Right lobe of liver (tissue), 6 donors: ENCODE measurements around the gene CCDC50. TPM values are rescaled to one million over a fixed set of nuclear protein-coding genes. Genes with fewer than 3 reads are reported as not detected.
A peak's percentile ranks its signal among the peaks of the same experiment; 100 is the strongest.

ENCODE experiments used
- ATAC-seq, 4 donors: fragments of 200-7000 bp; cut with Tn5 transposase; one replicate each; pipeline ENCODE4 v1.9.1; 2020; ENCODE audit warnings: mild to moderate bottlenecking in 4 of 4, moderate library complexity in 4 of 4
- DNase-seq, 3 donors: peaks; one replicate each; pipeline ENCODE4 v3.0.0-alpha.2; 2020
- H3K27ac ChIP-seq, 3 donors: fragments of 200-600 bp; one replicate each; pipeline ENCODE4 v1.8.0; 2022
- H3K27me3 ChIP-seq, 2 donors: fragments of 200-600 bp; one replicate each; pipeline ENCODE4 v1.8.0; 2022
- H3K36me3 ChIP-seq, 4 donors: fragments of 200-600 bp; sonication (generic) in 1 of 4; one replicate each; pipeline versions ENCODE4 v1.5.1 to v1.8.0; 2017 to 2022; ENCODE audit warnings: control low read depth in 1 of 4
- H3K4me1 ChIP-seq, 4 donors: fragments of 200-600 bp; sonication (generic) in 1 of 4; one replicate each; pipeline versions ENCODE4 v1.5.1 to v1.8.0; 2017 to 2022; ENCODE audit warnings: control low read depth in 1 of 4
- H3K4me3 ChIP-seq, 3 donors: fragments of 200-600 bp; one replicate each; pipeline ENCODE4 v1.8.0; 2022
- H3K9me3 ChIP-seq, 4 donors: fragments of 200-600 bp; sonication (generic) in 1 of 4; one replicate each; pipeline versions ENCODE4 v1.5.1 to v1.8.0; 2017 to 2022; ENCODE audit warnings: control low read depth in 1 of 4
- POLR2A ChIP-seq: fragments of 450-650 bp; IDR thresholded peaks from one replicate; pipeline ENCODE4 v1.6.1; 2017; ENCODE audit warnings: antibody characterized with exemption, mild to moderate bottlenecking
- WGBS: methylation state at CpG from one replicate; pipeline ENCODE4 v1.1.6; 2018; ENCODE audit warnings: low coverage, low lambda C conversion rate; ENCODE audit not compliant: insufficient coverage; ENCODE audit errors: missing lambda C conversion rate; 5-methylcytosine and 5-hydroxymethylcytosine counted together
- intact Hi-C, 2 donors: fragments of 100-400 bp; cut with DNase I; formaldehyde crosslinking; loops; one replicate each; pipeline versions ENCODE4 v1.11.2 to v1.14.1; 2022
- total RNA-seq, 6 experiments: library from RNA; depleted of rRNA in 2 of 6; stranded (reverse); fragments of >200 nt in 2 of 6; fragmentation: NEBNext Ultra II Directional in 3 of 6; extraction: Animal tissue kit (Norgen Biotek cat#: 25700) in 3 of 6; gene quantifications; one replicate each; pipeline versions ENCODE4 v1.1.0 to v1.2.4, GENCODE V29; 2016 to 2023
- TF ChIP-seq, protein P1 (sequence below), 4 donors: fragments of 200-600 bp in 3 of 4; fragments of 450-650 bp in 1 of 4; IDR thresholded peaks; one replicate each; pipeline versions ENCODE4 v1.5.1 to v1.8.0; 2016 to 2022; ENCODE audit warnings: antibody characterized with exemption in 4 of 4, mild to moderate bottlenecking in 2 of 4
- donor health status: DM: no; HTN: yes; CAD: no.
- donor health status: DM: no; HTN: no; CAD: no.
- donor health status: DM: no; HTN: no; CAD: no.
- donor health status: DM: no; HTN: yes; CAD: no.
- donor health status: DM: no; HTN: yes; CAD: no.

Gene CCDC50
- total RNA-seq, 6 experiments from 2014 or later, result 36.1 to 96.3 (median 65.1) TPM

DNA sequence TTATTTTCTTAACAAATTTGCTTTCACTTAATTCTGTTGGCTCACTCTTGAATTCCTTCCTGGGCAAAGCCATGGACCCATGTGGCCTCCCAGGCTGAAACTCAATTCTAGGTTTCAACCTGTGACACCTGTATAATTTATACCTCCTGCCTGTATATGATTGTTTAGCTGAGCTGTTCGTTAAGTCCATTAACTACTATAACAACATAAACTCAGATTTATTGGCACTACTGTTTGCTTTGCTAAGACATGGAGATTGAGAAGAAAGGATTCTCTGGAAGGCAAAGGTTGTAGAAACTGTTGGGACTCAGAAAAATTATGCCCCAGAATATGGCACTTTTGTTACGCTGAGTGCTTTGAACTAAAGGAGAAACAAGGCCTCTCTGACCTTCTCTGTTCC lies 26.7 kb upstream of the CCDC50 start:
- no peak for TF ChIP-seq POLR2A
- TF ChIP-seq, protein P1, sequence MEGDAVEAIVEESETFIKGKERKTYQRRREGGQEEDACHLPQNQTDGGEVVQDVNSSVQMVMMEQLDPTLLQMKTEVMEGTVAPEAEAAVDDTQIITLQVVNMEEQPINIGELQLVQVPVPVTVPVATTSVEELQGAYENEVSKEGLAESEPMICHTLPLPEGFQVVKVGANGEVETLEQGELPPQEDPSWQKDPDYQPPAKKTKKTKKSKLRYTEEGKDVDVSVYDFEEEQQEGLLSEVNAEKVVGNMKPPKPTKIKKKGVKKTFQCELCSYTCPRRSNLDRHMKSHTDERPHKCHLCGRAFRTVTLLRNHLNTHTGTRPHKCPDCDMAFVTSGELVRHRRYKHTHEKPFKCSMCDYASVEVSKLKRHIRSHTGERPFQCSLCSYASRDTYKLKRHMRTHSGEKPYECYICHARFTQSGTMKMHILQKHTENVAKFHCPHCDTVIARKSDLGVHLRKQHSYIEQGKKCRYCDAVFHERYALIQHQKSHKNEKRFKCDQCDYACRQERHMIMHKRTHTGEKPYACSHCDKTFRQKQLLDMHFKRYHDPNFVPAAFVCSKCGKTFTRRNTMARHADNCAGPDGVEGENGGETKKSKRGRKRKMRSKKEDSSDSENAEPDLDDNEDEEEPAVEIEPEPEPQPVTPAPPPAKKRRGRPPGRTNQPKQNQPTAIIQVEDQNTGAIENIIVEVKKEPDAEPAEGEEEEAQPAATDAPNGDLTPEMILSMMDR (IDR thresholded peaks at IDR 0.05), result no peak
- DNase-seq (no peak), ATAC-seq (no peak)
- no peaks in the 10 kb centered on the region for H3K36me3 ChIP-seq
- no peak overlapping the region for H3K4me3 ChIP-seq
- 93% methylated on average over 2 of the region's 2 CpGs for WGBS
- no peaks in the 10 kb centered on the region for H3K4me1 ChIP-seq
- no peak overlapping the region for H3K27ac ChIP-seq
- H3K27me3 ChIP-seq, result no peaks in the 10 kb centered on the region
- H3K9me3 ChIP-seq, result no peaks in the 10 kb centered on the region
- intact Hi-C loops, result no loop called here

DNA sequence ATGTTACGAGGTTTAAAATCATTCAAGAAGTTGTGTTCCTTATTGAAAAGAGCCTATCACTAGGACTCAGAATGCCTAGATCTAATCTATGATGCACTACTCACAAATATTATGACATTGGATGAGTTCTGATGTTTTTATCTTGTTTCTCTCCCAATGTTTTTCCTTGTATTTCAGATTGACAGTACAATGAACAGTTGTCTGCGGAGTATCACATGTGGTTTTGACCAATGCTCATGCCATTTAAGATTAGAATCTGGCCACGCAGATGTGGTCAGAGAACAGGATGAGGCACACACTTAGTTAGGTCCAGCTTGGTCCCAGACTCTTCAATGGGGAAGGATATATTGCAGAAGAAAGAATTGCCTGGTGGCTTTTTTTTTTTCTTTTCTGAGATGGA lies 25.6 kb upstream of the CCDC50 start:
- Histone ChIP-seq H3K27me3 (no peaks in the 10 kb centered on the region), H3K36me3 (no peaks in the 10 kb centered on the region), H3K9me3 (no peaks in the 10 kb centered on the region), H3K4me3 (no peak overlapping the region), H3K4me1 (no peaks in the 10 kb centered on the region), H3K27ac (no peak overlapping the region)
- ATAC-seq (no peak), DNase-seq (no peak)
- TF ChIP-seq POLR2A, result no peak
- TF ChIP-seq, protein P1 (IDR thresholded peaks at IDR 0.05), result no peak
- WGBS, result 76% methylated on average over 3 of the region's 3 CpGs
- intact Hi-C loops, result no loop called here

DNA sequence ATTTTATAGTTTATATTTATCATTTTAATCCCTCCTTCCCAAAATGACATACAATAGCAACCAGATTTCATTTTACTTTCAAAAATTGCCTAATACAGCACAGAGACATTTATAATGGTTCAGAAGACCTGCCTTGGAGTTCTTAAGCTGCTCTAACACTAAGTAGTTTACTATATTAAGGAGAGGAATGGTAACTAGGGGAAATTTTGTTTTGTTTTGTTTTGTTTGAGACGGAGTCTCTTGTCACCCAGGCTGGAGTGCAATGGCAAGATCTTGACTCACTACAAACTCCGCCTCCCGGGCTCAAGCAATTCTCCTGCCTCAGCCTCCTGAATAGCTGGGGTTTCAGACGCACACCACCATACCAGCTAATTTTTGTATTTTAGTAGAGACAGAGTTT lies 22.8 kb upstream of the CCDC50 start:
- Histone ChIP-seq H3K9me3 (no peaks in the 10 kb centered on the region), H3K27me3 (no peaks in the 10 kb centered on the region), H3K4me1 (no peaks in the 10 kb centered on the region), H3K27ac (no peak overlapping the region), H3K36me3 (no peaks in the 10 kb centered on the region), H3K4me3 (no peak overlapping the region)
- intact Hi-C loops, result no loop called here
- DNase-seq (no peak), ATAC-seq (no peak)
- WGBS, result 86% methylated on average over 4 of the region's 4 CpGs
- no peak for TF ChIP-seq POLR2A
- TF ChIP-seq, protein P1 (IDR thresholded peaks at IDR 0.05), result no peak

DNA sequence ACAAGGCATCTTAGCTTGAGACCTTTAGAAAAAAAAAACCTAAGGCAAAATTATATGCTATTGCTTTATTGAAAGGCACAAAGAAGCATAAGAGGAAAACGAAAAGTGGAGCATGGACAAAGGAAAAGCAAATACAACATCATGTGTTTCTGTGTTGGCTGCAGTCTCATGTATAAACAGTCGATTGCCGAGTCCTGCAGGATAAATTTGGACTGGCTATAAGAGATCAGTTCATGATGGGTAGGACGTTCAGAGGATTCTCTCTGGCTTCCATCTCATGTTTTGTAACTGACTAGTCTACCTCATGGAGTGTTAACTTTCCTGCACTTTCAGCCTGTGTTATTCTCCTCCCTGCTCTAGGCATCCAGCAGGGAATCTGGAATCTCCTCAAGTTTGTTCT lies 21.9 kb upstream of the CCDC50 start:
- no peak overlapping the region for H3K4me3 ChIP-seq

More for the DNA sequence above, 21.9 kb upstream of the CCDC50 start:
- WGBS, result 19% methylated on average over 2 of the region's 4 CpGs
- Histone ChIP-seq H3K9me3 (no peaks in the 10 kb centered on the region), H3K36me3 (no peaks in the 10 kb centered on the region), H3K4me1 (no peaks in the 10 kb centered on the region), H3K27me3 (no peaks in the 10 kb centered on the region), H3K27ac (no peak overlapping the region)
- TF ChIP-seq, protein P1 (IDR thresholded peaks at IDR 0.05), result no peak
- no peak for TF ChIP-seq POLR2A
- DNase-seq, result no peak
- ATAC-seq, result peak in 3 of 4 donors; percentile 60 to 95 (median 71)
- intact Hi-C loops, result no loop called here
